GM21515 (cell line): Measurements from ENCODE around the gene ALAD.
"Not testable (repeated sequence)": the region's sequence is repeated elsewhere in the genome, so short reads cannot be mapped to it uniquely, and the experiment has no call there.

Experiments
- ATAC-seq: cut with Tn5 transposase; IDR thresholded peaks from one replicate; pipeline ENCODE4 v1.9.1; 2021; ENCODE audit not compliant: unreplicated experiment

The ALAD gene

DNA sequence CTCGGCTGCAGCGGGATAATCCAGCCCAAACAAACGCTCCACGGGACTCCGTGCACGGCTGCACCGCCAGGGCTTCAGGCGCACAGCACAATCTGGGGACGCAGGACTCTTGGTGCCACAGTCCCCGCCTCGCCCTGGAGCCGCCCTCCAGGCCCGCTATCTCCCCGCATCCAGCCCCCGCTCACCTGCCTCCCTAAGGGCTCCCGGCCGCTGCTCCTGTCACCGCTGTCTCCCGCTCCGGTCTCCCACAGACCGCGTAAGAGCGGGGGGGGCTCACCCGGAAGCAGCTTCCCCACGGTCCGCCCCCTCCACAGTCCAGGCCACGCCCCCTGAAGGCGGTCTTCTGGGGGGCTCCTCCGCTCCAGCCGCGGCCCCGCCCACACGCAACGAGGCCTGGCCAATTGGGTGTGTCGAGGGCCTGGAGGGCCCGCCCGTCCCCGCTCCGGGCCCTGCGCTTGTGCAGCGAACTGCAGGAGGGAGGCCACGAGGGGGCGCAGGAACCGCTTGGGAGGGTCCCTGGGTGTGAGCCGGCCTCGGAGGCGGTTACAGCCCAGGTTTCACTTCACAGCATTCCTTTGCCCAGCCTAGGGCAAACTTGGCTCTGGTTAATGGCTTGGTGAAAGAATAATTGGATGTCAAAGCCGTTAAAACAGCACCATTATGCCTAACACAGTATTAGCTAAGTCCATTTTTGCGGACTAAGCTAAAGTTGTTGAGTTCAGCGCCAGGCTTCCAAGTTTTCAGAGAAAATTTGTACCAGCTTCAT, at the start of gene ALAD:
ALAD (minus strand) TSS at position 258 of the 766 bp plus-strand sequence. CDS start 7,725 bp downstream, outside the sequence.
- peak; percentile 96 for ATAC-seq

DNA sequence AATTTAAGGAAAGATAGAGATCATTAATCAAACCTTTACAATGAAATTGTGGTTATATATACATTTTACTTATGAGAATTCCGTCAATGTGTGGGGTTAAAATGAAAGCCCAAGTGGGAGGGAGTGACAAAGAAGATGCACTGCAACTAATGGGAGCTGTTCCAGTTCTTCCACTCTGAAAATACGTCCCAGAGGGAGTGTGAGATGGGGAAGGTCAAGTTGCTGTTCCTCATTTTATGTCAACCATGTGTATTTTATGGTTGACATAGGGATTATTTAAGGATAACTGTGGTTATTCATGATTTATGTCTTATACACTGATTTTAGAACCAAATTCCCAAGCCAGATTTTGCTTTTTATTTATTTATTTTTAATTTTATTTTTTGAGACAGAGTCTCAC, 48.3 kb upstream of the ALAD start:
- no peak for ATAC-seq

DNA sequence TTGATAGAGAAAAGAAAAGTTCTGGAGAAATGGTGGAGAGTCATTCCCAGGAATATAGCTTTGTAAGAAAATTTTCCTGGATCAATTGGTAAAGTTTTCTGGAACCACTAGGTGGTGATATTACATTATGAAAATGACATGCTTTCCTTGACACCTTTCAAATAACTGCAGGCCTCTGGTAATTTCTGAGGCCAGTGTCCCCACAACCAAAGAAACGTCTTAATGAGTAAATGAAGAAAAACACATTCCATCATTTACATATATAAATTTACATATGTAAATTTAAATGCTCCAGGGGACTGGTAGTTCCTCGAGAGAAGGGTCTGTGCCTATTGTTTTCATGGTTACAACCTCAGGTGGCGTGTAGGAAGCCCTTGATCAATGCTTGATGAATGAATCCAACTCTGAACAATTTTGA, 45.2 kb upstream of the ALAD start:
- no peak for ATAC-seq

DNA sequence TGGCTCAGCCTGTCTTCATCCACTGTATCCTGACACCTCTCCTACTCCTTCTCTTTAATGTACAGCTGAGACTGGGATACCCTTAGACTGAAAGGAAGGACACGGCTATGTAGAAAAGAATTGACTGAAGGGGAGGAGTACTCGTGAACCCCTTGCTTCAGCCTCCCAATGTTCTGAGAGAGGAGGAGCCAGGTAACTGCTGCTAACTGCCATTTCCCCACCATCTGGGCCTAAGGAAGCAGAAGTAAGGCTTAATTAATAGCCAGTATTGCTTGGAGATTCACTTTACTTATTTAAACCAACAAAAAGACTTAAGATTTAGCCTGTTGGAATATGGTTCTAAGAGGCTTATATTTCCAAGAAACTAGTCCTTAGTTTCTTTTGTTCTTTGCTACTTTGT, 43.7 kb upstream of the ALAD start:
- no peak for ATAC-seq

DNA sequence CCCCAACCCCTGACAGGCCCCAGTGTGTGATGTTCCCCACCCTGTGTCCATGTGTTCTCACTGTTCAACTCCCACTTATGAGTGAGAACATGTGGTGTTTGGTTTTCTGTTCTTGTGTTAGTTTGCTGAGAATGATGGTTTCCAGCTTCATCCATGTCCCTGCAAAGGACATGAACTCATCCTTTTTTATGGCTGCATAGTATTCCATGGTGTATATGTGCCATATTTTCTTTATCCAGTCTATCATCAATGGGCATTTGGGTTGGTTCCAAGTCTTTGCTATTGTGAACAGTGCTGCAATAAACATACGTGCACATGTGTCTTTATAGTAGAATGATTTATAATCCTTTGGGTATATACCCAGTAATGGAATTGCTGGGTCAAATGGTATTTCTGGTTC, 36.6 kb upstream of the ALAD start:
- ATAC-seq: not testable (repeated sequence)

DNA sequence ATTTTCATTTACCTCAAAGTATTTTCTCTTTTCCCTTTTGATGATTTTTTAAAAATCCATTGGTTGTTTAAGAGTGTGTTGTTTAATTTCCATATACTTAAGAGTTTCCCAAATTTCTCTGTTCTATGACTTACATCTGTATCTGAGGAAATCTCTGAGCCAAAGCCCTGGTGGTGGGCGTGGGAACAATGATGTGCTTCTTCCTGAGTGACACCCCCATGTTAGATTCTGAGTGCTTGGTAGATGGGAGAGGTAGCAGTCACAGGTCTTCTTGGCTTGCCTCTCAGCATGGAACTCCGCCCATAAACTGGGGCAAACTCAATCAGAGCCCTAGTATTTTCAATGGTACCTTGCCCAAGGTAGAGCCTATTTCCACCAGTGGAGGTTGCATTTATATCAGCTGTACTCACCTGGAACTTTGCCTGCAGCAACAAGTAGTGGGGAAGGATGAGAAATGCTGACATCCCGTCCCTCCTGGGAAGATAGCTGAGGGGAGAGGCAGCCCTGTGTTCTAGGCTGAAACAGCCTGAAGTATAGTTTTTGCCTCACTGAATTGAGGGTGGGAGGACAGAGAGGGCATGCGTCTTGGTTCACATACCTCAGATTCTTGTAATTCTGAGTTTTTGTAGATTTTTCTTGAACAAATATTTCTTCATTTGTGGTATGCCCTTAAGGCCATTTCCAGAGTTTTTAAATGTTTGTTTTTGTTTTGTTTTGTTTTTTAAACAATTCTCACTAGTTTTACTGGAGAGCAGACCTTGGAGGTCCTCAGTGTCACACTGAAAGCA, 35.8 kb upstream of the ALAD start:
- ATAC-seq: no peak

DNA sequence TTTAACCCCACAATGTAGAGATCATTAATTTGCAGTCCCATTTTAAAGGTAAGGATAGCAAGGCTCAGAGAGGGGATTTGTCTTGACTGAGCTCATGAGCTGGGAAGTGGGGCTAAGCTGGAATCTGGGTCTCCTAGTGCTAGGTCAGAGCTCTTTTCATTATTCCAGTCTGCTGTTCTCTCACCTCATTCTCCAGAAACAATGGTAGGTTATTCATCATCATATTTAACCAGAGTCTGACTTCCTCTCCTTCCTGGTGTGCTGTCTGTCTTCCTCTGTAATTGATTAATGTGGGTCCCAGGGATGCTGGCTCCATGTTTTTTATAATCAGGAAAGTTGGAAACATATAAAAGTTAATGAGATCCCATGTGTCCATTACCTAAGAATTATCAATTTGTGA, 30.1 kb upstream of the ALAD start:
- ATAC-seq: no peak

DNA sequence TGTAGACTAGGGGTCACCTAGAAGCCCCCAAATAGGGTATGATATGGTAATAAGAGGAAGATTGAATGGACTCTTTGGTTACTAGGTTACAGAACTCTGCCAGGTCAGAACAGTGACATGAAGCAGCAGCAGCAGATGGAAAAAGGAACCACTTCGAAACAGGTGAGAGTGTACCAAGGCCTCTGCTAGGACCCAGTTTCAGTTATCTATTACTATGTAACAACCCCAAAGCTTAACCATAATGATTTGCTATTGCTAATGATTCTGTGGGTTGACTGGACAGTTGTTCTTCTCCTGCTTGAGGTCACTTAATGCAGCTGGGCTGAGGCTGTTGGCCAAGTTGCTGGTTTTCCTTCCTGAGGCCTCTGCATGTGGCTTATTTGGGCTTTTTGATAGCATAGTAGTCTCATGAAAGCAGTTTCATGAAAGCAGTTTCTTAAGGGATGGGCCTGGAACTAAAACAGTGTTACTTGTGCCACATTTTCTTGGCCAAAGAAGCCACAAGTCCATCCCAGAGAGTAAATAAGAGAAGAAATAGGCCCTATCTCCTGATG, 27.1 kb upstream of the ALAD start:
- no peak for ATAC-seq

DNA sequence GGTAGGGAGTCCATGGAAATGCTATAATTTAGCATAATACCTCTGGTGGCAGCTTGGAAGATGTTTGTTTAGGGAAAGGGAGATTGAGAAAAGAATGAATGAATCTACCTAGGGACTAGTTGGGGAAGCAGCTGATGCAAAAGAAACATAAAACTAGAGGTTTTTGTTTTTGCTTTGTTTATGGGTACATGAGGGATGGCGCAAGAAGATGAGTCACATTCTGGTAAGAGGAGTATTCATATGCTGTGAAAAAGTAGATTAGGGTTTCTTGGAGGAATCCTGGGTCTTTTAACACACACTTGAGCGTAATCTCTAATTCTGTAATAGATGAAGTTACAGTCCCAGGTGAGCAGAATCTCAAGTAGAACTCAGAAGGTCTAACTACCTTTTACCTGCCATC, 26.5 kb upstream of the ALAD start:
- ATAC-seq: no peak

DNA sequence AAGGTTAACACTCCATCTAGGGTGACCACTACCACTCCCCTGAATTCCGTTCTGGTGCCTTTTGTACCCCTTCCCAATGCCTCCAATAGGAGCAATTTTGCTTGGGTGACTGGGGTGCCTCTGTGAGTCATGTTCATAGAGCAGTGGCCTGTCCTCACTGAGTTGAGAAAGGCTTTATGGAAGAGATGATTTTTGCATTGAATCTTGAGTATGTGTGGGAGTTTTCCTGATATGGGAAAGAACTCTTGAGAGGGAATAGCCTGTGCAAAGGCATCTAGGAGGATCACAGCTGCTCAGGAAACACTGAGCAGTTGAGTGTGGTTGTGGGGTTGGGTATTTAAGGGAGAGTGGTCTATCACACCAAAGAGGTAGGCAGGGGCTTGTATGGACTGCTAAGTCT, 25.6 kb upstream of the ALAD start:
- no peak for ATAC-seq

DNA sequence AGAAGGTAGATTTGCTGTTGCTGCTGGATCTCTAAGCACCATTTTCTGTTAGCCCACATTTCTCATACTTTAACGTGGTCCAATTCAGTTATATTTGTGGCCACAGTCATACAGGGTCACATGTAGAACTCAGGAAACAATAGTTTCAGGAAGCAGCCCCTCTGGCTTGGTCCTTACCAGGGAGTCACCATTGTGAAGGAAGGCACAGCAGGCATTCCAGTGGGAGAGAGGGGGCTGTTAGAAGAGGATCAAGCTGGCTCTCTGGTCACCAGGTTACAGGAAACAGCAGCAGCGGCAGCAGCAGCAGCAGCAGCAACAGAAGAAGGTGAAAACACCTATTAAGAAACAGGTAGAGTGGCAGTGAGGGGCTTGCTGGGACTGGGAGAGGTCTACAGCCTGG, 24.0 kb upstream of the ALAD start:
- ATAC-seq: no peak

DNA sequence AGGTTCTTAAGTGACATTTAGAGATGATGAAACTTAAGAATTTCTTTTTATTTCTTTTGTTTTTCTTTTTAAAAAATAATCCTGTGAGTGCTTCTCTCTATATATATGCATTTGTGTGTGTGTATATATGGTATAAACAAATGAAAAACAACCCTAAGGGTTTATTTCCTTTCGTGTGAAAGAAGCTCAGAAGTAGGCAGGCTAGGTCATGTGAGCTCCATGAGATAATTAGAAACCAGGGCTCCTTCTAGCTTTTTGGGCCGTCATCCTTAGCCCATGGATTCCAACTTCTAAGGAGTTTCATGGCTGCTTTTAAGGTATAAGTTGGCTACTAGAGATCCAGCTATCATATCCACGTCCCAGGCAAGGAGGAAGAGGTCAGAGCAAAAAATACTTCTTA, 20.6 kb upstream of the ALAD start:
- no peak for ATAC-seq

DNA sequence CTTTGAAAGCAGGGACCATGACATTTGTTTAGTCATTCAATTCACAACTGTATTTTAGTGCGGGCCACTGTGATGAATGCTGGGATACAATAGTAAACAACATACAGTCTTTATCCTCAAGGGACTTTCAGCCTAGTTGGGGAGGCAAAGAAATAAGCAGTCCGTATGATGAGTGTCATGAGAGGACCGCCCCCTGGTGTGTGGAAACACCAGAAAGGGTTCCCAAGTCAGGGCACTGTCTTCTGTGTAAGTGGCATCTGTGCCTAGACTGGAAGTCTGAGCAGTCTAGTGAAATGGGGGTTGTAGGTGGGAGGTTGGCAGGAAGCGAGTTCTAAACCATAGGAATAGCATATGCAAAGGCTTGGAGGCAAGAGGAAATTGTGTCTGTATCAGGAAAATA, 16.3 kb upstream of the ALAD start:
- no peak for ATAC-seq

DNA sequence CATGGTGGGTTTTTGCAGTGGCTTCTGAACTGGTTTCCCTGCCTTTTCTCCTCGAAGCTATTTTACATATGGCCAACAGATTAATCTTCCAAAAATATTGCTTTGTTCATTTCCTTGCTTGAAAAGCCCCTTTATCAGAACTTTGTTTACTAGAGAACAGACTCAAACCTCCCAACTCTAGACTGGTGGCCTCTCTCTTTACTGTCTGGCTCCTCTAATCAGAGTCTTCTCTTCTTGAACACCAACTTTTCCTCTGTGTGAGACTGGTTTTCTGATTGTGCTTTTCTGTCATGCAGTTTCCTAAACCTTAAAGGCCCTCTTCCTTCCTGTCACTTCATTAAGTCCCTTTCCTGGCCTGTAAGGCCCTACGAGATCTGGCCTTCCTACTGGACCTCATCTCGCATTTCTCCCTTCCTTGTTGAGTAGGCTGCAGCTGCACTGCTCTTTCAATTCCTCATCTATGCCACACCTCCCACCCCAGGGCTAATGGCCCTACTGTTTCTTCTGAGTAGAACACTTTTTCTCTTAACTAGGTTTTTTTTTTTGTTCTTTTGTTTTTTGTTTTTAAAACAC, 15.2 kb upstream of the ALAD start:
- peak; percentile 96 for ATAC-seq

DNA sequence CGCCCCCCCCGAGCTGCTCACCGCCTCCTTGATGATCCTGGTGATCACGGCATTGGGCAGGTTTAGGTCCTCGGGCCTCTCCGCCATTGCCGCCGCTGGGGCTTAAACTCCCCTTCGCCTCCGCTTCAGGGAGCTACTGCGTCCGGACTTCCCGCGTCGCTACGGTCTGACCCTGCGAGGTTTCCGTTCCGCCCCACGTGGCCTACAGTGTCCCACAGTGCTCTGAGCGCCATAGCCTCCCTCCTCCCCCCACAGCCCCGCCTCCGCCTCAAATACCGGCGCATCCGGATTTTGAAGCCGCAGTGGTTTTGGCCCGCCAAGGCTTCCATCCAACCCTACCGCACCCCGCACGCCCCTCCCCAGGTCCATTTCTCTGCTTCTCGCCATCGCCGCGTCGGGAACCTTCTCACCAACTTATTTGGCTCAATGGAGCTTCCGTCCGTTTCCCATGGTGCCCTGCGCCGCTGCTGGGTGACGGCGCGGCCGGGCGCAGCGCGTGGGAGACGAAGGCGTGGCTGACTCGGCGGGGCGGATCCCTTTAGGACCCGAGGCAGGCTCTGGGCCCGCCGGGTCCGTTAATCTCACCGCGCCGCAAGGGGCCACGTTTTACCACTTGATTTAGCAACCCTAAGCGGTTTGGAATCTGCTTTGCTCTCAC, 9.3 kb upstream of the ALAD start, which contains the start of the genes C9orf43 and POLE3:
C9orf43 (plus strand) TSS at position 541 of the 658 bp plus-strand sequence. CDS start 2,747 bp downstream, outside the sequence.
POLE3 (minus strand) TSS at position 469 of the 658 bp plus-strand sequence; CDS start at position 87, 382 bp downstream.
- peak; percentile 93 for ATAC-seq

DNA sequence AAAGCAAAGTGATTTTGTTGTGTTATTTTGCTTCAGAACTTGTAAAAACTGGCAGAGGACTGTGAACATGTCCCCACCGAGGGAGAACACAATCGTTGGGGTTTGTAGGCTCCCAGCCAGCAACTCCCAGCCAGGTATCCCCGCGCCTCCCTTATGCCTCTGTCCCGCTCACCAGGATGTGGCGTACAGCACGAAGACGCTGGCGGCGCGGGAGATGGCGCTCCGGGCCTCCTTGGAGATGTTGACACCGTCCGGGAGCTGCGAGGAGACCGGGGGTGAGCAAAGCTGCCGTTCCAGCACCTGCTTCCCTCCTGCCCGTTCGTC, 8.8 kb upstream of the ALAD start:
- no peak for ATAC-seq

DNA sequence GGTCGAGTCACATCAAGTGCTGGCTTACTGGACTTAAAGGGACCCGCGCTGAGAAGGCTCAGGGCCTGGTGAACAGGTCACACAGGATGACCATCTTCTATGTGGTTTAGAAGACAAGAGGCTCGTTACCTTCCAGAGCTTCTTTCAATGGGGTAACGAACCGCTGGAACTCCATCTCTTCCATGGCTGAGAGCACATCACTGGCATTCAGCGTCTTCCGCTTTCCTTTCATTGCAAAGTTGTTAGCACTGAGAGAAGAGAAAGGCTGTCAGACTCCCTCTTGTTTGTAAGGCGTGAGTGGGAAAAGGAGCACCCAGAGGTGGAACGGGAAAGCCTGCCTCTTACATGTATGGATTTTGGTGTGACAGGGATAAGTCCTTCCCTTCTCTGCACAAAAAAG, 8.4 kb upstream of the ALAD start:
- no peak for ATAC-seq

DNA sequence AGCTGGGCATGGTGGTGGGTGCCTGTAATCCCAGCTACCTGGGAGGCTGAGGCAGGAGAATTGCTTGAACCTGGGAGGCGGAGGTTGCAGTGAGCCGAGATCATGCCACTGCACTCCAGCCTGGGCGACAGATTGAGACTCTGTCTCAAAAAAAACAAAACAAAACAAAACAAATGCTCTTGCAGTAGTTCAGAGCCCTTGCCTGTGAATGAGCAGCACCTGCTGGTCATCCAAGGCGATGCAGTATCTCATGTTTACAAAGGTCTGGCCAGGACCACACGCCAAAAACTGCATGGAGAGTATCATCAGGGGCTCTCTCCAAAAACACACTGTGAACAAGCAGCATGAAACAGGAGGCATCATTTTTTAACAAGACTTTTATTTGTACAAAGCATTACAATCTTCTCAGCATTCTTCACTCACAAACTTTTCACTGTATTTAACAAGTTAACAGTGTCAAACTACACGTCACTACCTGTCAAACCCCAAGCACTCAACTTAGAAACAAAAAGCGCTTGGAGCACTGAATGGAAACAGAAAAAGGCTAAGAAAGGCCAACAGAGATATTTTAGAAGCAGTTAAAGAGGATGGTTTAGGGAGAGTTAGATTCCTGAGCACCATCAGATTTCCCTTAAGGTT, 5.9 kb upstream of the ALAD start:
- ATAC-seq: not testable (repeated sequence)

DNA sequence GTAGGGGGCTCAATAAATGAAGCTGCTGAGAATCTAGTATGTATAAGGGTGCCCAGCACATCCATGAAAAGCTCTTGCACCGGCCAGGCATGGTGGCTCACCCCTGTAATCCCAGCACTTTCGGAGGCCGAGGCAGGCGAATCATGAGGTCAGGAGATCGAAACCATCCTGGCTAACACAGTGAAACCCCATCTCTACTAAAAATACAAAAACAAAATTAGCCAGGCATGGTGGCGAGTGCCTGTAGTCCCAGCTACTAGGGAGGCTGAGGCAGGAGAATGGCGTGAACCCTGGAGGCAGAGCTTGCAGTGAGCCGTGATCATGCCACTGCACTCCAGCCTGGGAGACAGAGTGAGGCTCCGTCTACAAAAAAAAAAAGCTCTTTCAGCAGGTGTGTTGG, 5.3 kb upstream of the ALAD start:
- not testable (repeated sequence) for ATAC-seq

DNA sequence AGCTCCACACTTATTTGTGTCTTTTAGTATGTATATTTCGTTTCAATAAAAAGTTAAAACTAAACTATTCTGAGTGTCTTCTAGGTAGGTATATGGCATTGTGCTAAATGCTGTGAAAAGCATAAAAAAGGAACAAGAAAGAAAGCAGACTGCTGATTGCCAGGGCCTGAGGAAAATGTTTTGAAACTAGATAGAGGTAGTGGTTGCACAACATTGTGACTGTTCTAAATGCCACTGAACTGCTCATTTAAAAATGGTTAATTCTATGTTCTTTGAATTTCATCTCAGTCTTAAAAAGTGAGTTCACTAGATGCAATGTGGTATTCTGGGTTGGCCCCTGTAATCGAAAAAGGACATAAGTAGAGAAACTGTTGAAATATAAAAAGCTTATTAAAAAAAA, 2.6 kb upstream of the ALAD start:
- ATAC-seq: no peak
